GM10847 (cell line): ENCODE results near the gene OOSP1.

ENCODE experiments used
- POLR2A ChIP-seq: IDR thresholded peaks from 2 replicates; pipeline ENCODE4 v1.6.1; 2011; ENCODE audit not compliant: insufficient read length; ENCODE audit errors: extremely low read depth

OOSP1 gene

GRCh38 chr11:59990421-59990820 is 52.2 kb downstream of the OOSP1 start:
- TF ChIP-seq POLR2A, result no peak

- TF ChIP-seq POLR2A, result no peak
Measured at GRCh38 chr11:59992425-59992824, 54.2 kb downstream of the OOSP1 start.

GRCh38 chr11:59997800-59998199 is 59.6 kb downstream of the OOSP1 start:
- TF ChIP-seq POLR2A, result no peak

GRCh38 chr11:59999691-60000090 is 61.5 kb downstream of the OOSP1 start:
- no peak for TF ChIP-seq POLR2A

- TF ChIP-seq POLR2A, result no peak
Measured at GRCh38 chr11:60003729-60004128, 65.5 kb downstream of the OOSP1 start.

- TF ChIP-seq POLR2A, result no peak
Measured at GRCh38 chr11:60005360-60005759, 67.1 kb downstream of the OOSP1 start.
